Stimulated activated naive CD8-positive, alpha-beta T cell treated with anti-CD3 and anti-CD28 coated beads, Interleukin-15, amount 100 ng/mL, for 72 hours (primary cell): Measurements from ENCODE around the gene SGIP1.
"Not testable (repeated sequence)": the region's sequence is repeated elsewhere in the genome, so short reads cannot be mapped to it uniquely, and the experiment has no call there.

ENCODE experiments used
- ATAC-seq: fragments of 150-1000 bp; cut with Tn5 transposase; 2 replicates; pipeline ENCODE4 v1.10.0; 2021; ENCODE audit warnings: mild to moderate bottlenecking, moderate library complexity
- DNase-seq, 2 donors: peaks; one replicate each; pipeline ENCODE4 v3.0.0; 2021 to 2022
- H3K27ac Mint-ChIP-seq, 2 donors: one replicate each; pipeline ENCODE4 v1.8.0; 2022; ENCODE audit warnings: mild to moderate bottlenecking in 2 of 2, mixed read lengths in 2 of 2, moderate library complexity in 2 of 2
- H3K27me3 Mint-ChIP-seq: one replicate; pipeline ENCODE4 v1.8.0; 2022; ENCODE audit warnings: mixed read lengths
- H3K4me1 Mint-ChIP-seq: one replicate; pipeline ENCODE4 v1.8.0; 2022; ENCODE audit warnings: mild to moderate bottlenecking, mixed read lengths
- H3K4me3 Mint-ChIP-seq, 2 donors: one replicate each; pipeline ENCODE4 v1.8.0; 2022; ENCODE audit warnings: mild to moderate bottlenecking in 2 of 2, mixed read lengths in 2 of 2, moderate library complexity in 1 of 2
- H3K9me3 Mint-ChIP-seq, 2 donors: one replicate each; pipeline ENCODE4 v1.8.0; 2022; ENCODE audit warnings: mixed read lengths in 2 of 2

SGIP1 gene

DNA sequence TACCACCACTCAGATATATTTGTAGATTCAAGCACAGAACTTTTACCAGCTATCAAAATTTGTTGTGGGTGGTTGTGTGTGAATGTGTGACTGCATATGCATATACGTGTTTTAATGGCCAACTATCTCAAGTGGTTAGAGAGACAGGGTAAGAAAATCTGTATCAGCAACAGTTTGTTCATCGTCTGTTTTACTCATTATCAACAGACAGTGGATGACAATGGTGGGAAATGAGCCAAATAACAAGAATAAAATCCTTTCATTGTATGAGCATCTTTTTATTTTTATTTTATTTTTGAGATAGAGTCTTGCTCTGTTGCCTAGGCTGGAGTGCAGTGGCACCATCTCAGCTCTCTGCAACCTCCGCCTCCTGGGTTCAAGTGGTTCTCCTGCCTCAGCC, 195.6 kb downstream of the SGIP1 start:
- no peak for ATAC-seq
- H3K9me3 Mint-ChIP-seq = no peaks in the 10 kb centered on the region
- H3K4me3 Mint-ChIP-seq = no peak overlapping the region
- H3K27ac Mint-ChIP-seq = no peak overlapping the region
- H3K4me1 Mint-ChIP-seq = peaks cover 21% of the 10 kb centered on the region
- no peaks in the 10 kb centered on the region for H3K27me3 Mint-ChIP-seq
- DNase-seq = no peak

DNA sequence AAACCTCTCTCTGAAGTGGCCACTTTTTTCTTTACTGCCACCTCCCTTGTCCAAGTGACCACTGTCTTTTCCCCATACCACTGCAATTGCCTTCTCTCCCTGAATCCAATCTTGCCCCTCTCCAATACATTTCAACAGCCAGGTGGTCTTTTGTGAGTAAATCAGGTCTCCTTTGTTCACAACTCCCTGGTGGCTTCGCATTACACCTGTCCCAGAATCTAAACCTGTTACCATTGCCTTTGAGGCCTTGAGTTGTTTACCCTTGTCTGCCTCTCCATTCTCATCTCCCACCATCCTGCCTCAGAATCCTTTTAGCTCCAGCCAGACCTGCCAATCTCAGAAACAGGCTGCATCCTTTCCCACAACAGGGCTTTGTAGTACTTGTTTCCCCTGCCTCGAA, 196.5 kb downstream of the SGIP1 start:
- no peak for DNase-seq
- peak overlapping the region in 1 of 2 donors; percentile 46 for H3K27ac Mint-ChIP-seq
- no peak overlapping the region for H3K4me3 Mint-ChIP-seq
- H3K27me3 Mint-ChIP-seq = no peaks in the 10 kb centered on the region
- no peak for ATAC-seq
- peaks cover 21% of the 10 kb centered on the region for H3K4me1 Mint-ChIP-seq
- H3K9me3 Mint-ChIP-seq = no peaks in the 10 kb centered on the region

DNA sequence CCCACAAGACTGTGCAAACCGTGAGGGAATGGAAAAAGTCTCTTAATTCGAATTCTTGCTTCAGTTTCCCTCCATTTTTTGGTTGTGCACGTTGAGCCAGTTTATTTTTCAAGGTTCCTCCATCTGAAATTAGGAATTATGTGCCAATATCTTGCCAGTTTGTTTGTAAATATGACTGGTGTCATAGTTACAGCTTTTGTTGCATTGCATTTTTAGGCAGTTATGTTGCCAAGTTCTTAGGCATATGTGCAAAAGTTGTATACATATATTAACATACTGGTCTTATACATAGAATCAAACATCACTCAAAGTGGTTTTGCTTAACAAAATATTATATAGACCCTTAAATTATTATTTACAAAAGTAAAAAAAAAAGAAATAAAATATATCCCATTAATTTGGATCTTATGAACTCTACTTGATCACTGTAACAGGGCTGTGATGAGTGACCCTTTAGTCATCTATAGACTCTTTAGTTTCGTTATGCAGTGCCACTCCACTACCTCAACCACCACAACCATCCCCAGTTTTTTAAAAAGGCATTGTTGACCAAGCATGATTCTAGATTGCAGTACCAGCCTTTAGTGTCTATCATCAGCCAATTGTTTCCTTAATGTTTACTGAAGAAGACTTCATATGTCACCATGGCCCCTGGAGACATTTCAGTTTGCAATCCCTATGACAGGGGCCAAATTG, 197.4 kb downstream of the SGIP1 start:
- no peaks in the 10 kb centered on the region for H3K27me3 Mint-ChIP-seq
- DNase-seq = no peak
- H3K9me3 Mint-ChIP-seq = no peaks in the 10 kb centered on the region
- peak; percentile 53 for ATAC-seq
- H3K27ac Mint-ChIP-seq = no peak overlapping the region
- H3K4me1 Mint-ChIP-seq = peaks cover 16% of the 10 kb centered on the region
- no peak overlapping the region for H3K4me3 Mint-ChIP-seq

DNA sequence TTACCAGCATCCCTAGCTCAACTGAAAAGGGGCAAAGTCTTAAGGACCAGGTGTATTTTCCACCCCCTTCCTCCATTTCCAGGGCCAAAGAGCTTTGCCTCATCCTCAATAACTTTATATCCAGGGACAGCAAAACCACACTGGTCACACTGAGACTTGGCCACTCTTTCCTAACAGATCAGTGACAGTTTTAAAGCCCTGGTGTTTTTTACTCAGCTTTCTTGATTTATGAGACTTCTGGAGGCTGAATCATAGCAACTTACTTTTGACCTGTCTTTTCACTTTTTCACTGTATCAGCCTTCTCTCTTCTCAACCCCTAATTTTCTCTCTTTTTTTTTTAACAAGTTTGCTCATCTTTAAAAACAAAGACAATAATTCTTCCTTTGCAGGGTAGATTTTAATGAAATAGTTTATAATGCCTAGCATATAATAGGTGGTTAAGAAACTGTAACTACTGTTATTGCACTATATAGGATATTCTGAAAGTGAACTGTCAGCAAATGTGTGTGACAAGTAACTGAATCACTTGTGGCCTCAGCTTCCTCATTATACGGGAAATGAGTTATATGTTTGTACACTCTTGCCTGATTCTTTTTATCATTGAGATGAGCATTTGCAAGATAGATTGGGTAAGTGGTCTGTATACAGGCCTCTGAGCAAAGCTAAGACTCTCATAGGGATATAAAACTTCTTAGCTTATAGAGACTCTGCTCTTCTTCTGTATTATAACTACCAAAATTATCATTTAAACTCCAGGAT, 198.6 kb downstream of the SGIP1 start:
- Mint-ChIP-seq H3K27ac (no peak overlapping the region), H3K27me3 (no peaks in the 10 kb centered on the region), H3K9me3 (no peaks in the 10 kb centered on the region), H3K4me3 (no peak overlapping the region), H3K4me1 (peaks cover 16% of the 10 kb centered on the region)
- ATAC-seq (peak; percentile 58), DNase-seq (no peak)

DNA sequence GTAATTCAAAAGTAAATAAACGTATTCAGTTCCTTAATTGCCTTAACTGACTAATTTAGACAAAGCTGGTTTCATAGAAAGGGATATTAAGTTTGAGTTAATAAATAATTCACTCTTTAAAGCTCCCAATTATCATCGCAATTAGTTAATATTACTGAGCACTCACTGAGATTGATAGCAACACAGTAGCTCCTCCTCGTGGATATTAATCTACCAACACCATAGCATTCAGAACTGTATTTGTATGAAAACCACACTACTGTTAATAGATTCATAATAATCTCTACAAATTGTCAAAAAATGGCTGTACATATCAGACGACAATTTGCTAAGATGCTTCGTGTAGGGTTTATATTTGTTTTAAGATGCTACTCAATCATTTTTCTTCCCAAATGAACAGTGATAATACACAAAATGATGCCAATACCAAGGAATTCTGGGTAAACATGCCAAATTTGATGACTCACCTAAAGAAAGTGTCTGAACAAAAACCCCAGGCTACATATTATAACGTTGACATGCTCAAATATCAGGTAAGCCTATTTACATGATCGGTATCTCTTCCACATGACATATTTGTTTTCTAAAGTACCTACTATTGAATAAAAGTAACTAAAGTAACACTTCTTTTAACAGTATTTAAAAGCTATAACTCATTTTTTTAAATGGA, 199.5 kb downstream of the SGIP1 start:
- ATAC-seq = no peak
- Mint-ChIP-seq H3K4me3 (no peak overlapping the region), H3K27me3 (no peaks in the 10 kb centered on the region), H3K27ac (no peak overlapping the region), H3K9me3 (no peaks in the 10 kb centered on the region), H3K4me1 (peaks cover 15% of the 10 kb centered on the region)
- DNase-seq = no peak

DNA sequence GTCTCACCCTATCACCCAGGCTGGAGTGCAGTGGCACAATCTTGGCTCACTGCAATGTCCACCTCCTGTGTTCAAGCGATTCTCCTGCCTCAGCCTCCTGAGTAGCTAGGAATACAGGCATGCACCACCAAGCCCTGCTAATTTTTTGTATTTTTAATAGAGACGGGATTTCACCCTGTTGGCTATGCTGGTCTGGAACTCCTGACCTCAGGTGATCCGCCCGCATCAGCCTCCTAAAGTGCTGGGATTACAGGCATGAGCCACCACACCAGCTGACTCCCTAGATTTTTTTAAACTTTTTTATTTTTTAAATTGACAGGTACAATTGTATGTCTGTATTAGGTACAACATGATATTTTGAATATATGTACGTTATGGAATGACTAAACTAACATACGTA, 200.6 kb downstream of the SGIP1 start:
- H3K4me3 Mint-ChIP-seq, H3K9me3 Mint-ChIP-seq, DNase-seq, H3K27me3 Mint-ChIP-seq, ATAC-seq, H3K27ac Mint-ChIP-seq: not testable (repeated sequence)
- H3K4me1 Mint-ChIP-seq = peaks cover 12% of the 10 kb centered on the region

DNA sequence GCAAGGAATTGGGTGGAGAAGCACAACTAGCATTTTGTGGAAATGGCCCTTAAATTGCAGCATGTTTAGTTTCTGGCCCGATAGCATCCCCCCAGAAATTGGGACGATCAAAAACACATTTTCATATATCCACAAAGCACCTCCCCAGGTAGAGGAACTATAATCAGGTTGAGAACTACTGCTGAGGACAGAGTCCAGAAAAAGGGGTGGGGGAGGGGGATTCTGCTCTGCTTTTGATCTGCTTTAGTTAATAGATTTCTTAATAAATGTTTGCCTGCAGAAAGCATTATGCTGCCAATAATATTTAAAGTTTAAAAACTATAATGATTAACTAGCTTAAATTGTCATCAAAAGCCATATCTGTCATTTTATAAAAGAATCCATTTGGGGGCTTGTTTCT, 203.9 kb downstream of the SGIP1 start:
- Mint-ChIP-seq H3K4me3 (no peak overlapping the region), H3K27me3 (no peaks in the 10 kb centered on the region), H3K27ac (no peak overlapping the region), H3K4me1 (peaks cover 9% of the 10 kb centered on the region), H3K9me3 (no peaks in the 10 kb centered on the region)
- ATAC-seq (no peak), DNase-seq (no peak)

DNA sequence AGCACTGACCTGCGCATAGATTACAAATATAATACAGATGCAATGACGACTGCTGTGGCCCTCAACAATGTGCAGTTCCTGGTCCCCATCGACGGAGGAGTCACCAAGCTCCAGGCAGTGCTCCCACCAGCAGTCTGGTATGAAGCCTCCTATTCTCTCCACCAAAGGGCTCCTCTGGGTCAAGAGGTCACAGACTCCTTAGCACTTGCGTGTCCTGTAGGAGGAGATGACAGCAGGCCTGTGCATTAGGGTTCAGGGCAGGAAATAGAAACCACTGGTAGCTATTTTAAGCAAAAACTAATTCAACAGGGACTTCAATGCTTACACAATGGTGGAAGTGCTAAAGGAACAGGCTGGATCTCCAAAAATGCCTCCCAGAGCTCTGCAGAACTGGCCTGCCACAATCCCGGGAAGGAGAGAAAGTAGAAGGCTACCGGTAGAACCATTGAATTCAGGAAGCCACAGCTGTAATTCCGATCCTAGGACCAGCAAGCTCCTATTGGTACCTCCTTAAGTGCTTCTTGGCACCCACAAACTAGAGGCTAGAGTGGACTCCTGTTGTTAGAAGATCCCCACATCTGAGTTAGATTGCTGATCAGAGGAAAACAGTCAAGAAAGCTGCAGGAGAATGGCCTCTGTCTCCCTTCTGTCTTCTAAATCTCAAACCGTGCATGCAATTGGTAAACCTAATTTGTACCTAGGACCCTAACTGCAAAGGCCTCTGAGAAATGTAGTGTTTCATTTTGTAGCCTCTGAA, 205.6 kb downstream of the SGIP1 start:
- Mint-ChIP-seq H3K9me3 (no peaks in the 10 kb centered on the region), H3K4me3 (no peak overlapping the region), H3K27ac (peak overlapping the region; percentile 34 to 40), H3K4me1 (peaks cover 9% of the 10 kb centered on the region), H3K27me3 (no peaks in the 10 kb centered on the region)
- ATAC-seq (peak; percentile 28), DNase-seq (no peak)

DNA sequence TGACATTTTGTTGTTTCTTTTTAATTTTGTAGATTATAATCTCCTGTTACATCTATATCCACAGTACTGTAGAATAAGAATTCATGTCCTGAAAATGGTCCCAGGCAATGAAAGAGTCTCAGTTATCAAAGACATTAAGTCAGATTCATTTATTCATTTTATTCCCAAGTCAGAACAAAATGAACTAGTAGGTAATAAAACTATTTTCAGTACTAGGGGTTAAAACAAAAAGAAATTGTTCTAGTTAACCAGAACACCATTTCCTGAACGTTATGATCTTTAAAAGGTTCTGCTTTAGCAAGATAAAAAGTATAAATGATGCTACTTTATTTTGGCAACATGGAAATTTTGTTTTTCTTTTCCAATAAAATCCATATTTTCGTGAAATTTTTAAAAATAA, 211.5 kb downstream of the SGIP1 start:
- no peak for DNase-seq
- no peaks in the 10 kb centered on the region for H3K9me3 Mint-ChIP-seq
- no peak overlapping the region for H3K4me3 Mint-ChIP-seq
- no peak for ATAC-seq
- H3K27me3 Mint-ChIP-seq = peaks cover 33% of the 10 kb centered on the region
- no peaks in the 10 kb centered on the region for H3K4me1 Mint-ChIP-seq
- H3K27ac Mint-ChIP-seq = no peak overlapping the region

DNA sequence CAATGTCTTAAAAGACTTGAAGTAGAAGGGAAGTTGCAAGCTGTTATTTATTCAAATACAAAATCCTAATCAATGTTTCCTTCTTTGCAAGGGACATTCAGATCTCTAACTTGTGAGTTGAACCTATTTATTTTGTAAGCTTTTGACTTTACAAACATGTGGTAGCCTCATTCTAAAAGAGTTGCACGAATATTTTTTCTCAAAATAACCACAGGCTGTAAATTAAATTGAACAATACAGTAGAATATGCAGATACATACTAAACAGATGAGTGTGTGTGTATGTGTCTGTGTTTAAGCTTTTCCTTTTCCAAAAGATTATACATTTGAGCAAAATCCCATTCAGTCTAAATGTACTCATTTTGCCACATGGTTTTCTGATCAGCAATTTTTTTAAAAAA, 213.5 kb downstream of the SGIP1 start:
- no peak for DNase-seq
- Mint-ChIP-seq H3K4me1 (peaks cover 12% of the 10 kb centered on the region), H3K27ac (no peak overlapping the region), H3K4me3 (no peak overlapping the region), H3K9me3 (no peaks in the 10 kb centered on the region), H3K27me3 (peaks cover 51% of the 10 kb centered on the region)
- ATAC-seq = no peak

DNA sequence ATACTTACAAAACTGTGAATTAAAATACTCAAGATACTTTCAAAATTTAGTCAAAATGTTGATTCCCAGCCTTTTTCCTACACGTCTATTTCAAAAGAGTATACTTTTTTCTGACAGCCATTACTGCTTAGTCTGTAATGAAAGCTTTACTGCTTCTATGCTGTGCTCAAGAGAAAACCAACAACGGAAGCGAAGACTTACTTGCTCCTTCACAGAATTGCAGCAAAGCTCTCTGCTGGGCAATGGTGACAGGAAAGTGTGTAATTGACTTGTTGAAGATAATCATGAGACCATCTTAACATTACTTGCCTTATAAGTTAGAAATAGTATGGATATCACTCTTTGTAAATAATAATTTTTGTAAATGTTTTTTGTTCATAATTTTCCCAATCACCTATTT, 216.6 kb downstream of the SGIP1 start:
- no peak for DNase-seq
- Mint-ChIP-seq H3K9me3 (no peaks in the 10 kb centered on the region), H3K27ac (no peak overlapping the region), H3K4me1 (peaks cover 19% of the 10 kb centered on the region), H3K4me3 (no peak overlapping the region), H3K27me3 (peaks cover 67% of the 10 kb centered on the region)
- no peak for ATAC-seq

DNA sequence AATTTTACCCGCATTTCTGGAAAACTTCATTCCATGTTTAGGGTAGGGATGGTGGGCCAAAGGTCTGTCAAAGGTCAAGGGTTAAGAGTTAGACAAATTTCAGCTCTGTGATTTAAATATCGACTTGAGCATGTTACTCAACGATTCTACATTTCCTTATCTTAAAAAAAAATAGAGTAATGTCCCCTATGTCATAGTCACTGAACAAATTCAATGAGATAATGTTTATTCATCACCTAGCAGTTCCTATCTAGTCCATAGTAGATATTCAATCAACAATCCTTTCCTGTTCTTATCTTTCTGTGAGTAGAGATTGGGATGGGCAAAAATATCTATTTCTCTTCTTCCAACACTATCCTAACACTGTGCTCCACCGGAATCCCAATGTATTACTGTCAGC, 217.2 kb downstream of the SGIP1 start:
- H3K27me3 Mint-ChIP-seq = peaks cover 67% of the 10 kb centered on the region

DNA sequence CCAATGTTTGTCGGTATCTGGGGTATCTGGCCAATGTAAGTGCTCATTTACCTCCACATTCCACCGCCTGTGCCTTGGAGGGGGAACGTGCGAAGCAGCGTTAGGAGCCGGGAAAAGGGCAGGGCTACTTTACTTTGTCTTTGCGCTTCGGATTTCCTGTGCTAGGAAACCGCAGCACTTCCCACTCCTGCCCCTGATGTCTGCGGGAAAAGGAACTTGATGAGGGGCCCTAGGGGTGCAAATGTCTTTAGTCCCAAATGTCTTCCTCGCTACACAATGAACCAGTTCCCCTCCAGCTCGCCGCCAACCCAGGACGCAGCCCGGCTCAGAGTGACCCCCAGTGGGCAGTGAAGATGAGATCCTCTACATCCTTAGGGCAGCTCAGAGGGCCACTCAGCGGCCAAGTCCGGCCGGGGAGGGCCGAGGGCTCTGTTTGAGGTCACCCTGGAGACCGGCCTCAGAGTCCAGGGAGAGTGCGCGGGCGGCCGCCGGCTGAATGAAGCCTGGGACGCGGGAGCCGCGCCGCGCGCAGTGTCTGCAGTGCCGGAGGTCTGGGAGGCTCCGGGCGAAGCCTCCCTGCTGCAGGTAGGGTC, 218.1 kb downstream of the SGIP1 start, which contains the start of gene DYNLT5:
Gene DYNLT5 (plus strand): TSS at position 460 of the 593 bp plus-strand sequence. CDS start 2,200 bp downstream, outside the sequence.
- H3K27ac Mint-ChIP-seq = no peak within 1 kb of the TSS
- peaks cover 69% of the 10 kb centered on the region for H3K27me3 Mint-ChIP-seq
- H3K4me3 Mint-ChIP-seq = peak within 1 kb of the TSS; percentile 68 to 85
- ATAC-seq (peak; percentile 74), DNase-seq (peak; percentile 8 to 13)
- H3K4me1 Mint-ChIP-seq = peaks cover 19% of the 10 kb centered on the region
- H3K9me3 Mint-ChIP-seq = no peaks in the 10 kb centered on the region

More for the DNA sequence above, 217.2 kb downstream of the SGIP1 start:
- H3K27ac Mint-ChIP-seq = no peak overlapping the region
- no peak overlapping the region for H3K4me3 Mint-ChIP-seq
- DNase-seq (no peak), ATAC-seq (no peak)
- peaks cover 19% of the 10 kb centered on the region for H3K4me1 Mint-ChIP-seq
- no peaks in the 10 kb centered on the region for H3K9me3 Mint-ChIP-seq

DNA sequence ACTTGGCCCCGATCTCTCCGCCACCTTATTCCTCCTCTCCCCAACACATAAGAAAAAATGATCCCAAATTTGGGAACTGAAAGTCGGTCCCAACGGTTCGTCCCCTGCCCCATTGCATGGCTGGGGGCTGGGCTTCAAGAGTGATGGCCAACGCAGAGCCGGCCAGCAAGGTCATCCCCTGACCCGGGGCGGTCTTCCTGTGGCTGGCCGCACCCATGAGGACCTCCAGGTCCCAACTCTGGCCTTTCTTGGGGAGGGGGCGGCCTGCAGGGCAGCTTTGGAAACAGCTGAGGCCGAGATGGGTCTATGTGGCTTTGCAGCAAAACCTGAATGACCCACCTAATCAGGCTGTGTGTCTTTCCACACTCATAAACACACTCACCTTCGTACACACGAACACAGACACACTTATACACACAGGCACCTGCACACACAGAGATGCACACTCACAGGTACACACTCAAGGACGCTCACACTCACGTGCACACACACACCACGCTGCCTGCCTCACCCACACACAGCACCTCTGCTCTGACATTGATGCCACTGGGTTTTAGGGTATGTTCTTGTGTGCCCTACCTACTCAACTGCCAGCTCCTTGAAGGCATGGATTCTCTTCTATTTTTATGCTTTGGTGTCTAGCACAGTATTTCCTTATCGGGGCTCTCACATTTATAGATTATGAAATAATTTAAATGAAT, 218.9 kb downstream of the SGIP1 start:
- Mint-ChIP-seq H3K9me3 (no peaks in the 10 kb centered on the region), H3K4me3 (peak overlapping the region; percentile 68 to 85), H3K27me3 (peaks cover 62% of the 10 kb centered on the region), H3K27ac (no peak overlapping the region), H3K4me1 (peaks cover 19% of the 10 kb centered on the region)
- peak; percentile 35 for ATAC-seq
- no peak for DNase-seq
